Panc1 (cell line): ENCODE measurements around the gene RASSF5. TPM values are rescaled to one million over a fixed set of nuclear protein-coding genes. Genes with fewer than 3 reads are reported as not detected.
A peak's percentile ranks its signal among the peaks of the same experiment; 100 is the strongest.

ENCODE experiments used
- ATAC-seq: fragments of 200-7000 bp; cut with Tn5 transposase; 2 replicates; pipeline ENCODE4 v1.9.1; 2020; ENCODE audit warnings: mild to moderate bottlenecking, moderate library complexity
- BruUV-seq: library from RNA; stranded (reverse); fragments of 400-500 nt; replicated peaks from 2 replicates; lab custom pipeline; 2021; lab: Mats Ljungman, UMichigan
- CTCF ChIA-PET: fragments of 300-600 bp; sonication (Branson Sonifier 250); formaldehyde crosslinking; loops from one replicate; lab custom pipeline; 2022; ENCODE audit warnings: antibody characterized with exemption; lab: Charles Lee
- POLR2A ChIA-PET: fragments of 300-600 bp; sonication (Branson Sonifier 250); formaldehyde crosslinking; loops from one replicate; lab custom pipeline; 2022; ENCODE audit warnings: antibody characterized with exemption; lab: Charles Lee
- DNase-seq: peaks from one replicate; pipeline ENCODE4 v3.0.0-alpha.2; 2010; ENCODE audit warnings: low read depth, low spot score
- H3K27ac ChIP-seq: 2 replicates; pipeline ENCODE4 v1.5.1; 2011; ENCODE audit warnings: mild to moderate bottlenecking, low read length, inconsistent platforms
- H3K27me3 ChIP-seq: fragments of 200-500 bp; sonication (Bioruptor generic); 2 replicates; pipeline ENCODE4 v1.6.0; 2014; ENCODE audit warnings: low read length, inconsistent platforms; ENCODE audit not compliant: control insufficient read depth, insufficient read depth
- H3K36me3 ChIP-seq: fragments of 200-500 bp; sonication (Bioruptor generic); 2 replicates; pipeline ENCODE4 v1.5.1; 2014; ENCODE audit warnings: inconsistent platforms, mild to moderate bottlenecking, low read length, moderate library complexity; ENCODE audit not compliant: control insufficient read depth, insufficient read depth
- H3K4me1 ChIP-seq: 2 replicates; pipeline ENCODE4 v1.5.1; 2011; ENCODE audit warnings: inconsistent platforms, mild to moderate bottlenecking, low read length, moderate library complexity; ENCODE audit not compliant: control insufficient read depth, insufficient read depth
- H3K4me3 ChIP-seq, 2 experiments: 2 replicates each; pipeline ENCODE4 v1.5.1; 2011 to 2012; ENCODE audit warnings: low read depth in 2 of 2, low read length in 2 of 2, mild to moderate bottlenecking in 2 of 2, inconsistent platforms in 1 of 2, moderate library complexity in 1 of 2
- H3K9me3 ChIP-seq: fragments of 200-500 bp; sonication (Bioruptor generic); 2 replicates; pipeline ENCODE4 v1.5.1; 2014; ENCODE audit warnings: low read depth, mild to moderate bottlenecking, inconsistent platforms, low read length, moderate library complexity; ENCODE audit not compliant: control insufficient read depth, insufficient read depth
- POLR2AphosphoS5 ChIP-seq: IDR thresholded peaks from 2 replicates; pipeline ENCODE4 v1.6.1; 2012; ENCODE audit warnings: mild to moderate bottlenecking, low read depth, low read length, moderate library complexity
- REST ChIP-seq, 2 experiments: IDR thresholded peaks; 2 replicates each; pipeline ENCODE4 v1.6.1; 2011 to 2012; ENCODE audit warnings: low read depth in 2 of 2, control low read depth in 1 of 2, low read length in 1 of 2, mild to moderate bottlenecking in 1 of 2, moderate library complexity in 1 of 2; ENCODE audit not compliant: insufficient read depth in 1 of 2
- SIN3A ChIP-seq: IDR thresholded peaks from 2 replicates; pipeline ENCODE4 v1.6.1; 2012; ENCODE audit warnings: low read depth, mild to moderate bottlenecking, low read length, moderate library complexity, borderline replicate concordance; ENCODE audit not compliant: insufficient read depth
- TCF7L2 ChIP-seq: IDR thresholded peaks from 2 replicates; pipeline ENCODE4 v1.6.1; 2011; ENCODE audit warnings: mild to moderate bottlenecking, low read depth, low read length, inconsistent platforms
- in situ Hi-C: cut with HindIII; loops from 2 replicates; pipeline ENCODE4 v1.10.0; 2016; ENCODE audit warnings: low sequenced_read_pairs, low pct_unique_long_range_greater_than_20kb
- intact Hi-C: fragments of 100-400 bp; cut with micrococcal nuclease; formaldehyde crosslinking; loops from one replicate; pipeline ENCODE4 v1.10.0; 2022; ENCODE audit not compliant: unreplicated experiment
- total RNA-seq: library from RNA; stranded (reverse); gene quantifications from one replicate; pipeline ENCODE4 v1.2.1, GENCODE V29; 2021; ENCODE audit not compliant: unreplicated experiment
- TF ChIP-seq, protein P1 (sequence below): fragments of 450-650 bp; IDR thresholded peaks from 2 replicates; pipeline ENCODE4 v1.5.1; 2017; ENCODE audit warnings: mild to moderate bottlenecking

The RASSF5 gene
- total RNA-seq, 1 experiment from 2014 or later, result 1.6 TPM

- BruUV-seq, result no TSS peak
- no peaks in the 10 kb centered on the region for H3K9me3 ChIP-seq
- H3K27me3 ChIP-seq, result no peaks in the 10 kb centered on the region
- ChIA-PET POLR2A (no interaction called here), CTCF (no interaction called here)
- no peak for TF ChIP-seq TCF7L2
- TF ChIP-seq, protein P1, sequence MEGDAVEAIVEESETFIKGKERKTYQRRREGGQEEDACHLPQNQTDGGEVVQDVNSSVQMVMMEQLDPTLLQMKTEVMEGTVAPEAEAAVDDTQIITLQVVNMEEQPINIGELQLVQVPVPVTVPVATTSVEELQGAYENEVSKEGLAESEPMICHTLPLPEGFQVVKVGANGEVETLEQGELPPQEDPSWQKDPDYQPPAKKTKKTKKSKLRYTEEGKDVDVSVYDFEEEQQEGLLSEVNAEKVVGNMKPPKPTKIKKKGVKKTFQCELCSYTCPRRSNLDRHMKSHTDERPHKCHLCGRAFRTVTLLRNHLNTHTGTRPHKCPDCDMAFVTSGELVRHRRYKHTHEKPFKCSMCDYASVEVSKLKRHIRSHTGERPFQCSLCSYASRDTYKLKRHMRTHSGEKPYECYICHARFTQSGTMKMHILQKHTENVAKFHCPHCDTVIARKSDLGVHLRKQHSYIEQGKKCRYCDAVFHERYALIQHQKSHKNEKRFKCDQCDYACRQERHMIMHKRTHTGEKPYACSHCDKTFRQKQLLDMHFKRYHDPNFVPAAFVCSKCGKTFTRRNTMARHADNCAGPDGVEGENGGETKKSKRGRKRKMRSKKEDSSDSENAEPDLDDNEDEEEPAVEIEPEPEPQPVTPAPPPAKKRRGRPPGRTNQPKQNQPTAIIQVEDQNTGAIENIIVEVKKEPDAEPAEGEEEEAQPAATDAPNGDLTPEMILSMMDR, result no peak
- TF ChIP-seq REST (IDR thresholded peaks at IDR 0.05; ENCODE audit: insufficient read depth in 1 of 2, low read depth in 2 of 2, low read length in 1 of 2), result no peak
- no peak for TF ChIP-seq SIN3A
- no peak for TF ChIP-seq POLR2AphosphoS5
- no peak overlapping the region for H3K27ac ChIP-seq
- intact Hi-C loops, result no loop called here
- no peaks in the 10 kb centered on the region for H3K4me1 ChIP-seq
- no peaks in the 10 kb centered on the region for H3K36me3 ChIP-seq
- DNase-seq (no peak), ATAC-seq (no peak)
- in situ Hi-C loops, result no loop called here
- no peak overlapping the region for H3K4me3 ChIP-seq
These were observed 34.0 kb downstream of the RASSF5 start for GRCh38 chr1:206541236-206541833.

DNA sequence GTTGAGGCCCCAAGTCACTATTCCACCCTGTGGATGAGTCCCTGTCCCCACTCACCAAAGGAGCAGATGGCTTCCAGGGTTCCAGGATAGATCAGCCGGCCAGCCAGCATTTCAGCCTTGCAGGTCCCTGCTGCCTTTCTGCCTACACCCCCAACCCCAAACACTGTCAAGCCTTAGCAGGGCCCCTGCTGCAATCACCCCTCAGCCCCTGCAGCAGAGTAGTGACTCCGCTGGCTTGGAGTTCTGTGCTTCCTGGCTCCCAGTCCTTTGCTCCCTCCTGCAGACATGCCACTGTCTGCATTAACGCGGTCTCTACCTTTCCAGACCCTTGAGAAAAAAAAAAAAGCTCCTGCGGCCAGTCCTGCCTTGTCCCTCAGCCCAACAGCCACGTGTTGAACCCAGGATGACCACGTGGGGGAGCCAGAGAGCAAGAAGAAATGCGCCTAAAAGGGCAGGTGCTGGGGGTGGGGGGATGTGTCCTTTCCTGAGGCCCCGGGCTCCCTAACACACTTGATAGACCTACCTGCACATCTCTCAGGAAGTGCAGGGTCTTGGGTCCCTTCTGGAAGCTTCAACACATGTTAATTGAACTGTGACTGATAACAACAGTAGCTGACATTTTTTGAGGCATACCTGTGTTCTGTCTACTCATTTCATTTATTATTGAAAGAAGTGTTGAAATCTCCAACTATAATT is 37.4 kb downstream of the RASSF5 start:
- H3K4me3 ChIP-seq, result no peak overlapping the region
- intact Hi-C loops (loop anchor here (2.0 kb wide), 1 partner anchor 38 kb away; no protein-coding TSS in a partner anchor), in situ Hi-C loops (no loop called here)
- CTCF ChIA-PET, result interaction anchor here (0.7 to 2.6 kb wide), 7 partner anchors 9 to 524 kb away, joined by 3 to 16 read pairs (median 4); no protein-coding TSS in a partner anchor
- TF ChIP-seq REST (IDR thresholded peaks at IDR 0.05; ENCODE audit: insufficient read depth in 1 of 2, low read depth in 2 of 2, low read length in 1 of 2), result no peak
- TF ChIP-seq, protein P1, result peak; percentile 95
- no TSS peak for BruUV-seq
- H3K9me3 ChIP-seq, result no peaks in the 10 kb centered on the region
- H3K36me3 ChIP-seq, result no peaks in the 10 kb centered on the region
- DNase-seq, result peak; percentile 28
- no peak overlapping the region for H3K27ac ChIP-seq
- peak; percentile 91 for ATAC-seq
- POLR2A ChIA-PET, result no interaction called here
- no peaks in the 10 kb centered on the region for H3K4me1 ChIP-seq
- H3K27me3 ChIP-seq, result peaks cover 2% of the 10 kb centered on the region; the same call in 1 of the 2 replicates
